NCI-H1694 treated with DMSO at 0.1 percent for 48 hours (cell line): ENCODE data around the gene KCNK13.
"Not testable (repeated sequence)": the region's sequence is repeated elsewhere in the genome, so short reads cannot be mapped to it uniquely, and the experiment has no call there.

Experiments
- DNase-seq: peaks from one replicate; lab custom pipeline; 2025; lab: John Stamatoyannopoulos, UW

Gene KCNK13

DNA sequence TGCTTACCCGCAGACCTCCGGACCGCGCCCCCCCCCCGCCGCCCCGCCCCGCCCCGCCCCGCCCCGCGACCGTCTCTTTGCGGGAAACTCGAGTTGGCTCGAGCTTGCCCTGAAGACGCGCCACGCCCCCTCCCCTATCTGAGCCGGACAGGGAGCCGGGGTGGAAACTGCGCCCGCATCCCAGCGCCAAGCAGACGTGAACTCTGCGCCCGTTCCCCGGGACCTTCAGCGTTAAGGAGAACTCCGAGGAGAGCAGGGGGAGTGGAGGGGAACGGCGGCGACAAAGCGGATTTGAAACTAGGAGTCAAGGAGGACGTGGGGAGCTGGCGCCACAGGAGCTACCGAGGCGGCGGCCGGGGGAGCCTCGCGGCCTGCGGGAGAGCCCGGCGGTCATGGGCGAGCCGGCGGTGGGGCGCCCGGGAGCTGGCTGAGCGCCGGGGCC, at the start of gene KCNK13:
Gene KCNK13, plus strand, starts transcription at position 310 of the 442 bp plus-strand sequence. CDS start 212 bp downstream, outside the sequence.
- peak; percentile 16 for DNase-seq

DNA sequence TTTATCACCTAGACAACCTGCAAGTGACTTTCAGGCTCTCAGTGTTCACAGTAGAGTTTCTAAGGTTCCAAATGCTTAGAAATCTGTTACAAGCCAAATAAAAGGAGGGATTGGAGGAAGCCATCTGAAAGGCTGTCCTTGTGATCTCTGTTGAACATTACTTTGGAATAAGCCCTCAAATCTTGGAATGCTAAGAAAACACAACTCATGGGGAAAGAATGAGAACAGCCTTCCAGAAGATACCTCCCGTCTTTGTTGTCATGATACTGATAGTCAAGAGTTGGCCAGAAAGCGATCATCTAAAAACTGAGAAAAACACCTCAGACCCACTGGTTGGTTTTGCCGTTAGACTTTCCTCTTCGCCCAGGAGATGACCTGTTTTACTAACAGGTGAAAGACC, 44.4 kb upstream of the KCNK13 start:
- DNase-seq: no peak

DNA sequence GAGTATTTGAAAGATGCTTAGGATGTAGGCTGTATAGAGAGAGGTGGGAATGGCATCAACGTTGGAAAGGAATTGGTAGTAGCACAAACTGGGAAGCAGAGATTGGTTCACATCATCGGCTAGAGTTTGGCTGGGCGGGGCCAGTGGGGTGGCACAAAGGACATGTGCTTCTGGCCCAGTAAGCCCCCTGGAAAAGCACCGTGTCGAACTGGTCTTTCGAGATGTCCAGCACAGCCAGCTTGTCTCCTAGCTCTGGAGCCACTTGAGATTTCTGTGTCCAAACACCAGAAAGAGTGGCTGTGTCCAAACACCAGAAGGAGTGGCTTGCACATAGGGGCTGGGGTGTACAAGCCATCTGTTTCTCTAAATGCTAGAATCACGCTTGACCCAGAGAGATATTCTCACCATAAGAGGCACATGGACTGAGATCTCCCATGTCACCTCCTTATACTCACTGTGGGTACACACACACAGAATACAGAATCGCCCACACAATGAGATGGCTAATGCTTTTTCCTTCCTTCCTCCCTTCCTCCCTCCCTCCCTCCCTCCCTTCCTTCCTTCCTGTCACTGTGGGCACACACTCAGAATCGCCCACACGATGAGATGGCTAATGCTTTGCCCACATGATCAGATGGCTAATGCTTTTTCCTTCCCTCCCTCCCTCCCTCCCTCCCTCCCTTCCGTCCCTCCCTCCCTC, 41.8 kb upstream of the KCNK13 start:
- no peak for DNase-seq

DNA sequence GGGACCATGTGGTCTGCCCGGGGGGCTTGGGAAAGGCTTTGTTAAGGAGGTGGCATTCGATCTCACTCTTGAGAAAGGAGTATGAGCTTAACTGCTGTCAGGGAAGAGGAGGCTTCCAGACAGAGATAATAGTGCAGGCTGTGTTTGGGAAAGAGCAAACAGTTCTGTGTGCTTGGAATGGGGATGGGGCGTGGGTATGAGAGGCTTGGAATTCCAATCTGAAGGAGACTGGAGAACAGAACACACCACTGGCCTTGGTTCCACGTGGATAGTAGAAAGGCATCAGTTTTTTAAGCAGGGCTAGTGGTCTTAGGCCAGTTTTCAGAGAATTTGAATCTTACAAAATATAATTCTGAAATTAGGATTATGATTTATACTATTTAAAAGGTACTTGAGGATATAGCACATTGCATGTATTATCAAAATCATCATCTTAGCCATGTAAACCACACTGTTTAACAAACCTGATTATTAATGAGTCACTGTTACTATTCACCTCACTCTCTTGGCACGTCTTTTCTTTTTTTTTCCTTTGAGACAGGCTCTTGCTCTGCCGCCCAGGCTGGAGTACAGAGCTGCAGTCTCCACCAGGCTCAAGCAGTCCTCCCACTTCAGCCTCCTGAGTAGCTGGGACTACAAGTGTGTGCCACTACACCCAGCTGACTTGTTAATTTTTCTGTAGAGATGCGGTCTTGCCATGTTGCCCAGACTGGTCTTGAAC, 38.5 kb upstream of the KCNK13 start:
- no peak for DNase-seq

DNA sequence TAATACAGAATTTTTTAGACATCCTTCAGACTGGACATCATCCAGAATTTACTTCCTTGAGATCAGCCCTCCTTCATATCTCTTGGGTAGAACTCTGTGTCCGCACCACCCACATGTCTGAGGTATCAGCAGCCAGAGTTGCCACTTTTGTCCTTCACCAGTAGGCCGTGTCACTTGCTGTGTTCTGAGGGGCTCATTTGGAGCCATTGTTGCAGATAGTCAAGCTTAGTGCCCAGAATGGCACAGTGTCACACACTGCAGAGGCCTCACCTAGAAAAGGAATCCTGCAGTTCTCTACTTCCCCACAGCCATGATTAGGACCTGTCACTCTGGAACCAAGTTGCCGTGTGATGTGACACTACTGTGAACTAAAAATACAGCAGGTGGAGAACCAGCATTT, 36.9 kb upstream of the KCNK13 start:
- DNase-seq: no peak

DNA sequence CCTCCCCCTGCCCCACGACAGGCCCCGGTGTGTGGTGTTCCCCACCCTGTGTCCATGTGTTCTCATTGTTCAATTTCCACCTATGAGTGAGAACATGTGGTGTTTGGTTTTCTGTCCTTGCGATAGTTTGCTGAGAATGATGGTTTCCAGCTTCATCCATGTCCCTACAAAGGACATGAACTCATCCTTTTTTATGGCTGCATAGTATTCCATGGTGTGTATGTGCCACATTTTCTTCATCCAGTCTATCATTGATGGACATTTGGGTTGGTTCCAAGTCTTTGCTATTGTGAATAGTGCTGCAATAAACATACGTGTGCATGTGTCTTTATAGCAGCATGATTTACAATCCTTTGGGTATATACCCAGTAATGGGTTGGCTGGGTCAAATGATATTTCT, 35.2 kb upstream of the KCNK13 start:
- DNase-seq: not testable (repeated sequence)

DNA sequence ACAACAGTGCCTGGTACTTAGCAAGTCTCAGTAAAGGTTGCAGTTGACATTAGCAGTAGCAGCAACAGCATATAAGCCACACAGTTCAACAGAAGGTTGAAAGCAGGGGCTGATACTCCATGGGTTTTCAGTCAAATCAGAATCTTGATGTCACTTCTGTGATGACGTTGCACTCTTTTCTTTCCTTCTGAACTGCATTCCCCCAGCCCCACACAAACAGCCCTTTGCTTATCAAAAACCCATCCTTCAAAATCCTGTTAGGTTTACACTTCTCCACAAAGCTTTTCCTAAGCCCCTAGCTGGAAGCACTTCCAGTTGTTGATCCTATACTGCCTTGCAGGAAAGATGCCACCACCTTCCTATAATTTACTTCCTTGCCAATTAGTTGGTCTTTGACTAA, 34.0 kb upstream of the KCNK13 start:
- DNase-seq: no peak

DNA sequence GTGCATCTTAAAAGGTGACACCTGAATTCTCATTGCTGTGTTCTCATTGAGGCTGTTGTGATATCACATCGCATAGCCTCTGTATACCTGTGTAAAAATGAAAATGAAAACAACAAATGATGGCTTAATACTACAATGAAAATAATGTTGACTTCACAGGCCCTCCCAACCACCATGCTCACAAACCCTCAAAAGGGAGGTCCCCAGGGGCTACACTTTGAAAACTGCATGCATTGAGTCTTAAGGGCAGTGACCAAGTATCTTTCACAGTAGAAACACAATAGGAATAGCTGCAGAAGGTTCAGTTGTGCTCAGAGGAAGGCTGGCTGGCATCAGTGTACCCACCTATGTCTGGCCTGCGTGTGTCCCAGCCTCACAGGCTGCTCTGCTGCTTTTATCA, 27.6 kb upstream of the KCNK13 start:
- no peak for DNase-seq

DNA sequence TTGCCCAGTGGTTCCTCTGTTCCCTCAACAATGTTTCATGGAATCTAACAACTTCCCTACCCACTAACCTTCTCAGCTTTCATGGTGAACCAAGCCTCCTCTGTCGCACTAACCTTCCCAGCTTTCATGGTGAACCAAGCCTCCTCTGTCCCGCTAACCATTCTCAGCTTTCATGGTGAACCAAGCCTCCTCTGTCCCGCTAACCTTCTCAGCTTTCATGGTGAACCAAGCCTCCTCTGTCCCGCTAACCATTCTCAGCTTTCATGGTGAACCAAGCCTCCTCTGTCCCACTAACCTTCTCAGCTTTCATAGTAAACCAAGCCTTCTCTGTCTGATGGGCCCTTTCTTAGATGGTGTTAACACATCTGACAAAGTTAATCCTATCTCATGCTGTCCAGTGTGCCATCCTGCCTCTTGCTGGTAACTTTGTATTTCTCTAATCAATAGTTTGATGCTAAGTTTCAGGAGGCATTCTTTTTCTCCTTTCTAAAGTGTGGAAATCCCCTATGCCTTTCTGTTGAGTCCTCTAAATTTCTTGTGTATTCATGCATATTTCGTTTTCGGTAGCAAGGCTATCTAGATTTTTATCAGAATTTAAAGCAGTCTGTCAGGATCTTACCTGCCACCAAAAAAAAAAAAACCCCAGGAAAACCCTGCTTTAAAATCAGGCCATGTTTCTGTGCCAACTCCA, 26.8 kb upstream of the KCNK13 start:
- no peak for DNase-seq

DNA sequence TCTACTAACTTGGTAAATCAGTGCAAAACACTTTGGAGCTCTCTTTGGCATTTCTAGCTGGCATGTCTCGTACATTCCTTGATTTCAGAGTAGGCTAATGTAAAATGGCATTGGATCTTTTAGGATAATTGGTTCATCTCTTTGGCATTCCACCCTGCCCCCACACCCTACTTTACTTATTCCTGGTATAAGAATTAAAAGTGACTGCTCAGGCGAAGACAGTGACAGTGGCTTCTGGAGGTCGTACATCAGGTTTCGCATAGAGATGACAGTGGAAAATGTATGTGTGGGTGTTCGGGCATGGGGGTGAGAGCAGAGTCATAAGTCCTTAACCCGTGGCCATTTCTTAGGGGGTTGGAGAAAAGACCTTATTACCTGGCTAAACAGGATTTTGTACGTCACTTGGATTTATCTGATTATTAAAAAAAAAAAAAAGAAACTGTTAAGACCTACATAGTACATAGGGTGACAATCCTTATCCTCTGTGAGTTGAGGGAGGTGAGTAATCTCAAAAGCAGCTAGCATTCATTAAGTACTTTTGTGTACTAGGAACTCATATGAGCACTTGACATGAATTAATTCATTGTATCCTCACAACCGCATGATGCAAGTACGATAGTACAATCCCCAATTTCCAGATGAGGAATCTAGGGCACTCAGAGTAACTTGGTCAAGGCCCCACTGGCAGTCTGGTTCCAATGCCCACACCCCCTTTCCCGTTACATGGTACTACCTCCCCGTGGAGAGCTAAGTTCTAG, 22.4 kb upstream of the KCNK13 start:
- no peak for DNase-seq

DNA sequence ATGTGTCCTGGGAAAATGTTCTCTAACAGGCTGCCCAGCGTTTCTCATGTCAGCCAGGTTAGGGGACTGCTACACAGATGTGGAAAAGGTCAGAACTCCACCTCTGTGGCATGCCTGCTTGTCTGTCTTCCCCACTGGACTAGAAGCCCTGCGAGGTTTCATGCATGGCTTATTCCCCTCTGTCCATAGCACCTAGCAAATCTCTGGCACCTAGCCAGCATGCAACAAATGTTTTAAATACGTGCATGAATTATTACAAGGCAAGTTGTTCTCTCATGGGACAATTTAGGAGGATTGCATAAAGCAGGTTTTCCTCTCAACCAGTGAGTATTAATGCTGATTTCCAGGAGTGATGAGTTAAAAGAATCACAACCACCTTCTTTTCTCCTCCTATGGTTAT, 21.4 kb upstream of the KCNK13 start:
- no peak for DNase-seq

DNA sequence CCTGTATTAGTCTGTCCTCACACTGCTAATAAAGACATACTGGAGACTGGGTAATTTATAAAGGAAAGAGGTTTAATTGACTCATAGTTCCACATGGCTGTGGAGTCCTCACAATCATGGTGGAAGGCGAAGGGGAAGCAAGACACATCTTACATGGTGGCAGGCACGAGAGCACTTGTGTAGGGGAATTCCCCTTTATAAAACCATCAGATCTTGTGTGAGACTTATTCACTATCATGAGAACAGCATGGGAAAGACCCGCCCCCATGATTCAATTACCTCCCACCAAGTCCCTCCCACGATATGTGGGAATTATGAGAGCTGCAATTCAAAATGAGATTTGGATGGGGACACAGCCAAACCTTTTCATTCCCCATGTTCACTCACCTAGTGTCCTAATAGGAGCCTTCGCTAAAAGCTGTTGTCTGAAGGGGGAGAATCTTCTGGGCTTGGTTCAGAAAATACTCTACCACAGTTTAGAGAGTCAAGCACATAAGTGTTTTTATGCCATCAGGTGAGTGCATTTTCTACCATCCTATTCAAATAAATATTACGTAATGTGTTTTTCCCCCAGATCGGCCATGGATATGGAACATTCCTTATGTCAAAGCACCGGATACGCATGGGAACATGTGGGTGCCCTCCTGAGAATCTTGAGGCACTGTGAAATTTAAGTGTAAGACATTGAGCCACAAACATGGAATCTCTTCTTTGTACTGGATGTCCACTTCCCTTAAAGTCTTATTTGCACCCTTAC, 19.1 kb upstream of the KCNK13 start:
- DNase-seq: no peak

DNA sequence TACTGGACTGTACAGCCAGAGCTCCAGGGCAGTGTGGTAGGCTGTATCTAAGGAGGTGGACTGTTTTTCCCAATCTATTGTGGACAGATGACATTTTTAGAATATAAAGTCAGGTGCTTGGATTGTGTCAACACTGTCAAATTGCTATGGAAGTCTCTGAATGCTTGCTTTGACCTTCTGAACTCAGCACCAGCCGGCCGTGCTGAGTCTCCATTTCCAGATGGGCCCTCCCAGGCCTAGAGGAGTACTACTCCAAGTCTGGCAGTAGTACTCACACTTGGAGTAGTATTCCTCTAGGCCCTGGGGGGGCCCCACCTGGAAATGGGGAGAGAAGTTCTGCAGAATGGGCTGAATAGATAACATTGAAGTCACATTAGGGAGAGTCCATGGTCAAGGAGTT, 16.2 kb upstream of the KCNK13 start:
- DNase-seq: no peak

DNA sequence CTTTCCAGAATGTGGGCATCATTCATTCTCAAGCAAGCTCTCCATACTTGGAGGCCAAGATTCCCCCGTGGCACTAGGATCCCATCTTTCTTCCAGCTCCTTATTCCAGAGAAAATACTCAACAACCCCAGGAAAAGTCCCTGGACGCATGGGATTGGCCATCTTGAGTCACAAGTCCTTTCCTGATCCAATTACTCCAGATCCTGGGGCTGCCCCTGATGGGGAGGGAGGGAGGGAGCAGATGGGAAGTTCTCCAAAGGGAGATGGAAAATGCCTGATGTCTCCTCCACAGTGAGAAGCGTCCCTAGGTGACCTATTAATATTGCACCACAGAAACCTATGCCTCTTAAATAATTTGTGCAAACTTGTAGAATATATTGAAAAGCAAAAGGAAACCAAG, 12.4 kb upstream of the KCNK13 start:
- peak; percentile 6 for DNase-seq

DNA sequence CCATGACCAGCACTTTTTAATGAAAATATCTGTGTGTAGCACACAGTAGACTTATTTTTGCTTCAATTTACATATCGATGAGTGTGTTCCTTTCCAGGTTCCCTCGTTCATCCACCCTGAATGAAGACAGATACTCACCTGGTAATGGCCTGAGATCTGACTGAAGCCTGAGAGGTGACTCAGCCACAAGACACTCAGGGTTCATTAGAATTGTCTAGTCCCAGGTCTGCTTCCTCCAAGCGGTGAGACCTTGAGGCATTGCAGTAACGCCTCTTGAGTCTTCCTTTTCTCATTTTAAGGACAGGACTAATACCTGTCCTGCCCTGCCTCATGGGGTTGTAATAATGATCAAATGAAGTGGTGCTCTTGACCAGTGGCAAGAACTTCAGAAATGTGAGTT, 11.5 kb upstream of the KCNK13 start:
- no peak for DNase-seq

DNA sequence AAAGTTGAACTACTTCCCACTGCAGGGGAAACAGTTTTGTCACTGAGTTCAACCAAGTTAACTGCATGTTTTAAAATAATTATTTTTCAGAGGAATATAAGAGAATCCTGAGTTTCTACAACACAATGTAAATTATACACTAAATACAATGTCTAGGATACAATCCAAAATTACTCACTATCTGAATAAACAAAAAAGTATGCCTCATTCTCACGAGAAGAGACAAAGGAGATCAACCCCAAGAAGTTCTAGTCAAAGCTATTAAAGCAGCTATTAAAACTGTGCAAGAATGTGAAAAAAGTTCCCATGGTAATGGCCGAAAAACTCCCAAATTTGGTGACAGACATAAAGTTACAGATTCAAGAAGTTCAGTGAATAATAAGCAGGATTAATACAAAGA, 8.8 kb upstream of the KCNK13 start:
- no peak for DNase-seq

DNA sequence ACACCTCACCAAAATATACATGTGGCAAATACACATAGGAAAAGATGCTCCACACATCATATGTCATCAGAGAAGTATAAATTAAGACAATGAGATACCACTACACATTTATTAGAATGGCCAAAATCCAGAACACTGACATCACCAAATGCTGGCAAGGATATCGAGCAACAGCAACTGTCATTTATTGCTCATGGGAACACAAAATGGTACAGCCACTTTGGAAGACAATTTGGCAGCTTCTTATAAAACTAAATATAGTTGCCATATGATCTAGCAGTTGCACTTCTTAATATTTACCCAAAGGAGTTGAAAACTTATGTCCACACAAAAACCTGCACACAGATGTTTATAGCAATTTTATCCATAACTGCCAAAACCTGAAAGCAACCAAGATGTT, 7.0 kb upstream of the KCNK13 start:
- DNase-seq: no peak

DNA sequence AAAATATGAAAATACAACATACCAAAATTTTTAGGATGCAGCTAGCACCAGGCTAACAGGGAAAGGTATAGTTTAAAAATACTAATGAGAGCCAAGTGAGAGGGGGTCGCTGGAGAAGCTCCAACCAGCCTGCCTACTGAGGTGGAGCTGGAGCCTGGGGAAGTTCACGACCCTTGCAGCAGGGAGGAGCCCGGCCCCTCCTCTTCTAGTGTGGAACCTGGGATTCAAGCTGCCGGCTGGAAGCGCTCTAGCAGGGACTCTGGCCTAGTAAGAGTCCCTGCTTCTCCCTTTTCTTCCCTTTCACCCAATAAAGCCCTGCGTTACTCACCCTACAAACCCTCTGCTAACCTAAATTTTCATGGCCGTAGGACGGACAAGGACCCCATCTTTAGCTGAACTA, 5.0 kb upstream of the KCNK13 start:
- no peak for DNase-seq

DNA sequence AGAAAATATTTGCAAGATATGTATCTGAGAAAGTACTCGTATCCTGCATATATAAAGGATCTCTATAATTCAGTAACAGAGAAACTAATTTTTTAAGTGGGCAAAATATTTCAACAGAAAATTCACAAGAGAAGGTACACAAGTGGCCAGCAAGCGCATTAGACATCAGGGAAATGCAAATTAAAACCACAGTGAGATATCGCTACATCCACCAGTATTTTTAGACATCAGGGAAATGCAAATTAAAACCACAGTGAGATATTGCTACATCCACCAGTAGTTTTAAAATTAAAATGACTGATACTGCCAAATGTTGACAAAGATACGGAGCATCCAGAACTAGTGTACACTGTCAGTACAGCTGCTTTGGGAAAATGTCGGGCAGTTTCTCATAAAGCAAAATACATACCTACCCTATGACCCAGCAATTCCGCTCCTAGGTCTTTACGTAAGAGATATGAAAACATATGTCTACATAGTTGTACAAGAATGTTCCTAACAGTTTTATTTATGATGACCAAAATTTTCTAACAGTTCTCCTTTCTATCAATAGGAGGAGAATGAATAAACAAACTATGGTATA, 2.8 kb upstream of the KCNK13 start:
- no peak for DNase-seq

DNA sequence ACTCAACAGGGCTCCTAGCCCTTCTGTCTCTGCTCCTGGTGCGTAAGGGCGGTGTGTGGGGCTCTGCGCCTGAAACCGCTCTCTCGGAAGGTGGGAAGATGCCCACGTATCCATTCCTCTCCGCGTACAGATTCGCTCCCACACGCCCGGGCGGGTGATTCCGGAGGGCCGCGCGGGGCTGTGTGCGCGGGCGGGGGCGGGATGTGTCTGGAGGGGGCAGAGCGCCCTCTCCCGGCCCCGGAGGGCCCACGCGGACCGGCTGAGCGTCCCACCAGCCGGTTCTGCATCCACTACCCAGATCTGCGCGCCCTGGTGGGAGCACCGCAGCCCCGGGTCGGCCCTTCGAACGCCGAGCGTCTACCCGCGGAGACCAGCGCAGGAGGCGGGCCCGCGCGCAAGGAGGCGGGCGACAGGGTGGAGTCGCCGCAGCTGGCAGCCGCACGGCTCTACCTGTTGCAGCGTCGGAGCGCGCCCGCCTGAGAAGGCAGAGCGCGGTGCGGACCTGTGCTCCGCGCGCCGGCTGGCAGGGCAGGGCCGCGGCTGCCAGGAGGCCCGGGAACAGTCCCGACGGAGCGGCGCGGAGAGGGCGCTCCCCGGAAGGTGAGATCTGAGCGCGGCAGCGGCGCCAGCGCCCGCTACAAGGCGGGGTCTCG, 1.4 kb upstream of the KCNK13 start:
- DNase-seq: peak; percentile 79
